Measurements from ENCODE around the gene PAQR9. TPM values are rescaled to one million over a fixed set of nuclear protein-coding genes. Genes with fewer than 3 reads are reported as not detected.

The PAQR9 gene
- total RNA-seq, 5 donors from 2014 or later (not counting 1 experiment from before 2014, with no cell fraction given) = not detected

- peaks cover 2 to 3% of the 10 kb centered on the region in 2 donors for H3K27me3 Mint-ChIP-seq
- peak overlapping the region; percentile 95 to 100 for H3K4me3 ChIP-seq (ENCODE audit: control insufficient read depth in 1 of 2, extremely low read depth in 1 of 2, low read length in 1 of 2)
- POLR2A ChIA-PET = interaction anchor here (0.5 to 2.5 kb wide), 11 partner anchors 8 to 969 kb away, joined by 3 to 19 read pairs (median 3); partner anchors contain the start of genes ATR (in 1 of the 2) and DIPK2A (in 1 of the 2)
- H3K4me3 Mint-ChIP-seq = peak overlapping the region; percentile 94 to 99 (median 97)
- H3K36me3 ChIP-seq (ENCODE audit: control insufficient read depth in 2 of 2, extremely low read depth in 1 of 2, insufficient read depth in 1 of 2, low read length in 1 of 2) = no peaks in the 10 kb centered on the region
- under 1% methylated on average over 13 of the region's 19 CpGs for WGBS (ENCODE audit: insufficient coverage)
- no peaks in the 10 kb centered on the region for H3K36me3 Mint-ChIP-seq
- CTCF ChIA-PET = interaction anchor here in 1 of 2 donors (0.6 to 3.0 kb wide), 9 partner anchors 8 to 854 kb away, joined by 3 to 26 read pairs (median 4); partner anchors contain the start of gene ATR
- H3K9me3 ChIP-seq = no peaks in the 10 kb centered on the region
- H3K9me3 Mint-ChIP-seq = no peaks in the 10 kb centered on the region
- H3K27me3 ChIP-seq (replicated peaks in 1 of 2; ENCODE audit: control insufficient read depth in 2 of 2, extremely low read depth in 1 of 2, insufficient read depth in 2 of 2, low read length in 1 of 2) = peaks cover 0 to 3% of the 10 kb centered on the region in 2 experiments
- peaks cover 27 to 32% of the 10 kb centered on the region in 2 experiments for H3K4me1 ChIP-seq (ENCODE audit: control insufficient read depth in 1 of 2, extremely low read depth in 1 of 2, insufficient read depth in 2 of 2, low read length in 2 of 2)
- peak overlapping the region; percentile 95 for H3K27ac ChIP-seq (ENCODE audit: low read length)
- peak in 2 of 35 experiments; percentile 5 to 22 for DNase-seq
- peaks cover 53 to 58% (median 53%) of the 10 kb centered on the region in 3 donors for H3K4me1 Mint-ChIP-seq
- peak overlapping the region; percentile 98 to 100 for H3K27ac Mint-ChIP-seq
- peak in 3 of 4 experiments; percentile 2 to 22 (median 21) for ATAC-seq (replicated peaks in 1 of 4)
These were observed 38.7 kb upstream of the PAQR9 start for GRCh38 chr3:143002083-143002712.

- POLR2A ChIA-PET = interaction anchor here (0.6 to 2.5 kb wide), 14 partner anchors 8 to 970 kb away, joined by 3 to 19 read pairs (median 4); partner anchors contain the start of genes ATR (in 1 of the 2) and DIPK2A (in 1 of the 2)
- peaks cover 0 to 3% of the 10 kb centered on the region in 2 experiments for H3K27me3 ChIP-seq (replicated peaks in 1 of 2; ENCODE audit: control insufficient read depth in 2 of 2, extremely low read depth in 1 of 2, insufficient read depth in 2 of 2, low read length in 1 of 2)
- peaks cover 26 to 32% of the 10 kb centered on the region in 2 experiments for H3K4me1 ChIP-seq (ENCODE audit: control insufficient read depth in 1 of 2, extremely low read depth in 1 of 2, insufficient read depth in 2 of 2, low read length in 2 of 2)
- H3K9me3 ChIP-seq = no peaks in the 10 kb centered on the region
- H3K36me3 ChIP-seq (ENCODE audit: control insufficient read depth in 2 of 2, extremely low read depth in 1 of 2, insufficient read depth in 1 of 2, low read length in 1 of 2) = no peaks in the 10 kb centered on the region
- H3K36me3 Mint-ChIP-seq = no peaks in the 10 kb centered on the region
- H3K27ac Mint-ChIP-seq = peak within 1 kb of the TSS; percentile 98 to 100
- CTCF ChIA-PET = interaction anchor here (0.6 to 3.0 kb wide), 13 partner anchors 9 to 555 kb away, joined by 3 to 26 read pairs (median 3); partner anchors contain the start of gene ATR (in 1 of the 2)
- peak within 1 kb of the TSS; percentile 95 to 100 for H3K4me3 ChIP-seq (ENCODE audit: control insufficient read depth in 1 of 2, extremely low read depth in 1 of 2, low read length in 1 of 2)
- peaks cover 46 to 51% (median 47%) of the 10 kb centered on the region in 3 donors for H3K4me1 Mint-ChIP-seq
- WGBS (ENCODE audit: insufficient coverage) = 0% methylated on average over 51 of the region's 55 CpGs
- peak; percentile 76 to 97 (median 91) for DNase-seq
- peaks cover 2 to 3% of the 10 kb centered on the region in 2 donors for H3K27me3 Mint-ChIP-seq
- H3K27ac ChIP-seq (ENCODE audit: low read length) = peak within 1 kb of the TSS; percentile 95
- ATAC-seq (replicated peaks in 1 of 4) = peak; percentile 94 to 97 (median 96)
- H3K4me3 Mint-ChIP-seq = peak within 1 kb of the TSS; percentile 94 to 99 (median 97)
- H3K9me3 Mint-ChIP-seq = no peaks in the 10 kb centered on the region
These were observed 38.1 kb upstream of the PAQR9 start, which contains the start of gene U2SURP for GRCh38 chr3:143001369-143002082. Gene U2SURP, plus strand, starts transcription at chr3:143001570. Its CDS starts 59 bp downstream, at chr3:143001629.

- no peaks in the 10 kb centered on the region for H3K36me3 ChIP-seq (ENCODE audit: control insufficient read depth in 2 of 2, extremely low read depth in 1 of 2, insufficient read depth in 1 of 2, low read length in 1 of 2)
- ChIA-PET CTCF (interaction anchor here (0.6 to 3.0 kb wide), 15 partner anchors 10 to 974 kb away, joined by 3 to 26 read pairs (median 3); partner anchors contain the start of gene ATR (in 1 of the 2)), POLR2A (interaction anchor here (0.6 to 2.5 kb wide), 21 partner anchors 9 to 971 kb away, joined by 3 to 19 read pairs (median 4); partner anchors contain the start of genes ATR (in 2 of the 2) and DIPK2A (in 1 of the 2))
- peaks cover 2 to 3% of the 10 kb centered on the region in 2 donors for H3K27me3 Mint-ChIP-seq
- H3K27me3 ChIP-seq (replicated peaks in 1 of 2; ENCODE audit: control insufficient read depth in 2 of 2, extremely low read depth in 1 of 2, insufficient read depth in 2 of 2, low read length in 1 of 2) = peaks cover 0 to 3% of the 10 kb centered on the region in 2 experiments
- peaks cover 22 to 29% of the 10 kb centered on the region in 2 experiments for H3K4me1 ChIP-seq (ENCODE audit: control insufficient read depth in 1 of 2, extremely low read depth in 1 of 2, insufficient read depth in 2 of 2, low read length in 2 of 2)
- no peaks in the 10 kb centered on the region for H3K36me3 Mint-ChIP-seq
- H3K27ac ChIP-seq (ENCODE audit: low read length) = peak overlapping the region; percentile 95
- ATAC-seq (replicated peaks in 1 of 4) = peak; percentile 59 to 70 (median 65)
- H3K4me3 Mint-ChIP-seq = peak overlapping the region; percentile 94 to 99 (median 97)
- WGBS (ENCODE audit: insufficient coverage) = 0% methylated on average over 12 of the region's 15 CpGs
- no peaks in the 10 kb centered on the region for H3K9me3 Mint-ChIP-seq
- H3K4me1 Mint-ChIP-seq = peaks cover 41 to 46% (median 41%) of the 10 kb centered on the region in 3 donors
- peak in 2 of 35 experiments; percentile 37 to 47 for DNase-seq
- H3K9me3 ChIP-seq = no peaks in the 10 kb centered on the region
- peak overlapping the region; percentile 95 to 100 for H3K4me3 ChIP-seq (ENCODE audit: control insufficient read depth in 1 of 2, extremely low read depth in 1 of 2, low read length in 1 of 2)
- peak overlapping the region; percentile 98 to 100 for H3K27ac Mint-ChIP-seq
These were observed 37.5 kb upstream of the PAQR9 start for GRCh38 chr3:143001034-143001368.

GRCh38 chr3:143000528-143000927, 37.1 kb upstream of the PAQR9 start:
- peaks cover 0 to 3% of the 10 kb centered on the region in 2 experiments for H3K27me3 ChIP-seq (replicated peaks in 1 of 2; ENCODE audit: control insufficient read depth in 2 of 2, extremely low read depth in 1 of 2, insufficient read depth in 2 of 2, low read length in 1 of 2)
- Mint-ChIP-seq H3K27me3 (peaks cover 2 to 4% of the 10 kb centered on the region in 2 donors), H3K36me3 (no peaks in the 10 kb centered on the region), H3K4me1 (peaks cover 36 to 41% (median 37%) of the 10 kb centered on the region in 3 donors), H3K4me3 (peak overlapping the region; percentile 94 to 99 (median 97)), H3K9me3 (no peaks in the 10 kb centered on the region), H3K27ac (peak overlapping the region; percentile 98 to 100)
- 65% methylated on average over 8 of the region's 10 CpGs for WGBS (ENCODE audit: insufficient coverage)
- H3K4me1 ChIP-seq (ENCODE audit: control insufficient read depth in 1 of 2, extremely low read depth in 1 of 2, insufficient read depth in 2 of 2, low read length in 2 of 2) = peaks cover 22 to 28% of the 10 kb centered on the region in 2 experiments
- peak in 1 of 35 experiments; percentile 6 for DNase-seq
- ChIA-PET CTCF (interaction anchor here (0.6 to 1.8 kb wide), 11 partner anchors 10 to 975 kb away, joined by 3 to 9 read pairs (median 4); partner anchors contain the start of gene ATR (in 1 of the 2)), POLR2A (interaction anchor here (0.6 to 2.5 kb wide), 16 partner anchors 13 to 971 kb away, joined by 3 to 19 read pairs (median 5); partner anchors contain the start of genes ATR (in 1 of the 2) and DIPK2A (in 1 of the 2))
- H3K36me3 ChIP-seq (ENCODE audit: control insufficient read depth in 2 of 2, extremely low read depth in 1 of 2, insufficient read depth in 1 of 2, low read length in 1 of 2) = no peaks in the 10 kb centered on the region
- ATAC-seq (replicated peaks in 1 of 4) = no peak
- no peaks in the 10 kb centered on the region for H3K9me3 ChIP-seq
- H3K4me3 ChIP-seq (ENCODE audit: control insufficient read depth in 1 of 2, extremely low read depth in 1 of 2, low read length in 1 of 2) = peak overlapping the region; percentile 95 to 100
- peak overlapping the region; percentile 95 for H3K27ac ChIP-seq (ENCODE audit: low read length)

- Histone ChIP-seq H3K9me3 (no peaks in the 10 kb centered on the region), H3K4me3 (ENCODE audit: control insufficient read depth in 1 of 2, extremely low read depth in 1 of 2, low read length in 1 of 2) (no peak overlapping the region), H3K36me3 (ENCODE audit: control insufficient read depth in 2 of 2, extremely low read depth in 1 of 2, insufficient read depth in 1 of 2, low read length in 1 of 2) (no peaks in the 10 kb centered on the region), H3K27me3 (replicated peaks in 1 of 2; ENCODE audit: control insufficient read depth in 2 of 2, extremely low read depth in 1 of 2, insufficient read depth in 2 of 2, low read length in 1 of 2) (peaks cover 0 to 3% of the 10 kb centered on the region in 2 experiments), H3K27ac (ENCODE audit: low read length) (no peak overlapping the region), H3K4me1 (ENCODE audit: control insufficient read depth in 1 of 2, extremely low read depth in 1 of 2, insufficient read depth in 2 of 2, low read length in 2 of 2) (peaks cover 22 to 23% of the 10 kb centered on the region in 2 experiments)
- ATAC-seq (replicated peaks in 1 of 4) (no peak), DNase-seq (no peak)
- no peak overlapping the region for H3K27ac Mint-ChIP-seq
- peaks cover 4 to 7% of the 10 kb centered on the region in 2 donors for H3K27me3 Mint-ChIP-seq
- ChIA-PET POLR2A (interaction anchor here in 1 of 2 donors (0.6 kb wide), 1 partner anchor 55 kb away, joined by 4 read pairs; no protein-coding TSS in a partner anchor), CTCF (interaction anchor here in 1 of 2 donors (1.5 kb wide), 1 partner anchor 10 kb away, joined by 5 read pairs; no protein-coding TSS in a partner anchor)
- WGBS (ENCODE audit: insufficient coverage) = 100% methylated on average over 1 of the region's 4 CpGs
- no peaks in the 10 kb centered on the region for H3K9me3 Mint-ChIP-seq
- H3K4me3 Mint-ChIP-seq = peak overlapping the region; percentile 94 to 99 (median 97)
- peaks cover 29 to 35% (median 31%) of the 10 kb centered on the region in 3 donors for H3K4me1 Mint-ChIP-seq
- no peaks in the 10 kb centered on the region for H3K36me3 Mint-ChIP-seq
These were observed 36.4 kb upstream of the PAQR9 start for GRCh38 chr3:142999881-143000280.

All from T-cell (primary cell).